ENCODE results near the gene SERTAD1. TPM values are rescaled to one million over a fixed set of nuclear protein-coding genes. Genes with fewer than 3 reads are reported as not detected.

SERTAD1 gene
- total RNA-seq, 1 donor from 2014 or later, result 14.2 TPM

DNA sequence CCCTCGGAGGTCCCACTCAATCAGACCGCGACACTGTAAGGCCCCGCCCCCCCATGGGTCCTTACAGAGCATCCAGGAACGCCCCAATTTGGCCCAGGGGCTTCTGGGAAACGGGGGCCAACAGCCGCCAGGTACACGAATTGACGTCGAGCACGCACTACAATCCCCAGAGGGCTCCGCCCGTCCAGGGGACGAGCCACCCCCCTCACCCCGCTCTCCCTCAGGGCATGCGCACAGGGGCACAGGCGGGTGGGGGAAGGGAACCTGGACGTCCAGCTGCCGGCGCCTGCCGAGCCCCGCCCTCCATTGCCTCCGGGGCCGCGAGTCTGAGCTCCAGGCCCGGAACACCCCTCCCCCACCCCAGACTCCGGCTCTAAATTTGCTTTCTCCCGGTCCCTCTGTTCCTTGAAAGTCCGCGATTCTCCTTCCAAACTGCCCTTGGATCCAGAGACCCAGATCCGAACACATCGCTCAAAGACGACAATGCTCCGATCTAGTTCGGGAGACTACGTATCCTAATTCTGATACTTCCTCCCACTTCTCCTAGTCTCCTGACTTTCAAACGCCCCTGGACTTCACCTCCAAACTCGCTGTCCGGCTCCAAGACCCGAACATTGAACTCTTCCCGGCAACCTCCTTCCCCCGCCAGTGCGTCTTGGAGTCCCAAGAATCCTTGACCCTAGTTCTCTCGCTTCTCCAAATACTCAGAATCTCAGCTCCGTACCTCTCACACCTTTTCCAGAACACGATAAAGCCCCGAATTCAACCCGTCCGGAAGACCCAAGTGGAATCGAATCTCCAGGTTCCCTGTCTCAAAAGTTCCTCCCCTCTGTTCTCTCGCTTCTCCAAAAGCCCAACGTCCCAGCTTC lies 17.6 kb upstream of the SERTAD1 start:
- H3K27me3 ChIP-seq, result no peaks in the 10 kb centered on the region
- intact Hi-C loops (cut with DNase I), result loop anchor here (2.0 kb wide), 1 partner anchor 23 kb away; no protein-coding TSS in a partner anchor
- H3K4me1 ChIP-seq, result peaks cover 34% of the 10 kb centered on the region
- peak overlapping the region; percentile 99 for H3K27ac ChIP-seq
- peak in 1 of 2 donors; percentile 100 for DNase-seq (ENCODE audit: extremely low spot score in 2 of 2)
- peaks cover 0 to 32% of the 10 kb centered on the region in 2 donors for H3K36me3 ChIP-seq
- peak overlapping the region; percentile 77 to 94 for H3K4me3 ChIP-seq
- no peaks in the 10 kb centered on the region for H3K9me3 ChIP-seq
- TF ChIP-seq, protein P1, sequence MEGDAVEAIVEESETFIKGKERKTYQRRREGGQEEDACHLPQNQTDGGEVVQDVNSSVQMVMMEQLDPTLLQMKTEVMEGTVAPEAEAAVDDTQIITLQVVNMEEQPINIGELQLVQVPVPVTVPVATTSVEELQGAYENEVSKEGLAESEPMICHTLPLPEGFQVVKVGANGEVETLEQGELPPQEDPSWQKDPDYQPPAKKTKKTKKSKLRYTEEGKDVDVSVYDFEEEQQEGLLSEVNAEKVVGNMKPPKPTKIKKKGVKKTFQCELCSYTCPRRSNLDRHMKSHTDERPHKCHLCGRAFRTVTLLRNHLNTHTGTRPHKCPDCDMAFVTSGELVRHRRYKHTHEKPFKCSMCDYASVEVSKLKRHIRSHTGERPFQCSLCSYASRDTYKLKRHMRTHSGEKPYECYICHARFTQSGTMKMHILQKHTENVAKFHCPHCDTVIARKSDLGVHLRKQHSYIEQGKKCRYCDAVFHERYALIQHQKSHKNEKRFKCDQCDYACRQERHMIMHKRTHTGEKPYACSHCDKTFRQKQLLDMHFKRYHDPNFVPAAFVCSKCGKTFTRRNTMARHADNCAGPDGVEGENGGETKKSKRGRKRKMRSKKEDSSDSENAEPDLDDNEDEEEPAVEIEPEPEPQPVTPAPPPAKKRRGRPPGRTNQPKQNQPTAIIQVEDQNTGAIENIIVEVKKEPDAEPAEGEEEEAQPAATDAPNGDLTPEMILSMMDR (IDR thresholded peaks at IDR 0.05), result no peak
- TF ChIP-seq POLR2AphosphoS5 (IDR thresholded peaks at IDR 0.05; ENCODE audit: insufficient read depth in 1 of 2, low read depth in 1 of 2) (peak; percentile 95 to 100), POLR2A (IDR thresholded peaks at IDR 0.05) (peak in 1 of 2 donors; percentile 68)

DNA sequence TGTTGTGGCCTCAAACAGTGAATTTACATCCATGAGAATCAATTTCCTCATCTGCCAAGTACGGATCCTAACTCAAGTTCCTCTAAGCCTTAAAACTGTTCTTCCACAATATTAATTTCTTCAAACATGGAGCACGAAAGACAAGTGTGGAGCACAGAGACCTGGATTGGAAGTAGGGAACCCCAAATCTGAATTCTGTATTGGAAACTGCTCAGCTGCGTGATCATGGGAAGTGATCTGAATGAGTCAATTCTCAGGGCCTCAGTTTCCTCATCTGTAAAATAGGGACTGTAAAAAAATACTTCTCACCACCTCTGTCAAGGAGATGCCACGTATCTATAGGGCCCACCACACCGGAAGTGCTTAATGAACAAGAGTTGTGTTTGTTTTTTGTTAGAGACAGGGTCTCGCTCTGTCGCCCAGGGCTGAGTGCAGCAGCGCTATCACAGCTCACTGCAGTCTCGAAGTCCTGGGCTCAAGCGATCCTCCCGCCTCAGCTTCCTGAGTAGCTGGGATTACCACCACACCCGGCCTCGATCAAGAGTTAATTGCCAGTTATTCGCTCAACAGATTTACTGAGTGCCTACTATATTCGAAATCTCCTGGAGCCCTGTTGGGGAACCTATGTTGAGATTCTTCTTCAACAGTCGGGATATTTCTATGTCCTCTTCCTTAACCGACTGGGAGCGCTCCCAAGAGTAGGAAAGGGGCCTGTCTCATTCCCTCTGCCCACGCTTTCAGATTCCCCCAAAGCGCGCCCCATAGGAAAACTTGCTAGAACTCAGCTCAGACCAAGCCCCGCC lies 16.7 kb upstream of the SERTAD1 start:
- Histone ChIP-seq H3K36me3 (peaks cover 0 to 24% of the 10 kb centered on the region in 2 donors), H3K27me3 (no peaks in the 10 kb centered on the region)
- intact Hi-C loops (cut with DNase I), result loop anchor here (2.0 kb wide), 1 partner anchor 22 kb away; no protein-coding TSS in a partner anchor

DNA sequence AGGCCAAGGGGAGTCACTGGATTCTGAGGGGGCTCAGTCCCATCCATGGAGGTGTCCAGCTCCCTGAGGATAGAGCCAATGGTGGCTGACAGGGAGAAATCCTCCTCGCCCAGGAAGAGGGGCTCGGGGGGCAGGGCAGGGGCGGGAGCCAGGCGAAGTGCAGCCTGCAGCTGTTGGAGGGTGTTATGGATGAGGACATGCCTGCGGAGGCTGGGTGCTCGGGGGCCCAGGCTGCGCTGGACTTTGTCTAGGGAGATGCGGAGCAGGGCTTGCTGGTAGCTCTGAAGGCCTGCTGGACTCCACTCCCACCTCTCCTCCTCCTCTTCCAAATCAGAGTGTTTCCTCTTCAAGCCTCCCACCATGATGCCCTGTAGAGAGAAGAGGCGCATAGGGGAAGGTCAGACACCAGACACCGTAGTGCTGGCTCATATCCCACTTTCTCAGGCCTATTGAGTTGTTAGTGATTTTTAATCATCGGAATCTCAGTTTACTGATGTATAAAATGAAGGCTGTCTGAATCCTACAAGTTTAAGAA lies 16.0 kb upstream of the SERTAD1 start:
- Histone ChIP-seq H3K4me3 (peak overlapping the region in 1 of 2 donors; percentile 77), H3K9me3 (no peaks in the 10 kb centered on the region), H3K27me3 (no peaks in the 10 kb centered on the region), H3K36me3 (peaks cover 0 to 20% of the 10 kb centered on the region in 2 donors), H3K4me1 (peaks cover 34% of the 10 kb centered on the region), H3K27ac (peak overlapping the region; percentile 99)
- DNase-seq (ENCODE audit: extremely low spot score in 2 of 2), result no peak
- intact Hi-C loops (cut with DNase I), result loop anchor here (2.0 kb wide), 1 partner anchor 21 kb away; no protein-coding TSS in a partner anchor
- no peak for TF ChIP-seq POLR2AphosphoS5 (IDR thresholded peaks at IDR 0.05; ENCODE audit: insufficient read depth in 1 of 2, low read depth in 1 of 2)
- TF ChIP-seq, protein P1 (IDR thresholded peaks at IDR 0.05), result no peak
- TF ChIP-seq POLR2A (IDR thresholded peaks at IDR 0.05), result no peak

More for the DNA sequence above, 16.7 kb upstream of the SERTAD1 start:
- peak in 1 of 2 donors; percentile 91 for DNase-seq (ENCODE audit: extremely low spot score in 2 of 2)
- no peaks in the 10 kb centered on the region for H3K9me3 ChIP-seq
- peak overlapping the region; percentile 99 for H3K27ac ChIP-seq
- TF ChIP-seq, protein P1 (IDR thresholded peaks at IDR 0.05), result no peak
- no peak for TF ChIP-seq POLR2A (IDR thresholded peaks at IDR 0.05)
- no peak for TF ChIP-seq POLR2AphosphoS5 (IDR thresholded peaks at IDR 0.05; ENCODE audit: insufficient read depth in 1 of 2, low read depth in 1 of 2)
- H3K4me1 ChIP-seq, result peaks cover 34% of the 10 kb centered on the region
- H3K4me3 ChIP-seq, result peak overlapping the region; percentile 77 to 94

DNA sequence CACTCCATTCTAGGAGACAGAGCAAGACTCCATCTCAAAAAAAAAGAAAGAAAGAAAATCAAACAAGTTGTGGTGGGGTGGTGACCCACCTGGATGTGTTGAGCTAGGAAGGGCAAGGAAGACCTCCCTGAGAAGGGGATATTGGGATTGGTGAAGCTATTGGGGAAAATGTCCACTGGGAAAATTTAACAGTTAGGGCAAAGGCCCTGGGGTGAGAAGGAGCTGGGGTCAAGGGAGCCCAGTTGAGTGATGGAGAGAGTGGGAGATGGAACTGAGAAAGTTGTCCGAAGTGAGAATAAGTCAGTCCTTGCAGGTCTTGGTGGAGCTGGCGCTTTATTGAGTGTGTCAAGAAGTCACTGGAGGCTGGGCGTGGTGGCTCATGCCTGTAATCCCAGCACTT lies 12.5 kb upstream of the SERTAD1 start:
- no peaks in the 10 kb centered on the region for H3K27me3 ChIP-seq
- H3K27ac ChIP-seq, result no peak overlapping the region
- H3K36me3 ChIP-seq, result peaks cover 0 to 20% of the 10 kb centered on the region in 2 donors
- TF ChIP-seq POLR2A (IDR thresholded peaks at IDR 0.05) (no peak), POLR2AphosphoS5 (IDR thresholded peaks at IDR 0.05; ENCODE audit: insufficient read depth in 1 of 2, low read depth in 1 of 2) (no peak)
- TF ChIP-seq, protein P1 (IDR thresholded peaks at IDR 0.05), result no peak
- H3K4me3 ChIP-seq, result no peak overlapping the region
- DNase-seq (ENCODE audit: extremely low spot score in 2 of 2), result no peak
- H3K4me1 ChIP-seq, result peaks cover 39% of the 10 kb centered on the region
- H3K9me3 ChIP-seq, result no peaks in the 10 kb centered on the region
- intact Hi-C loops (cut with DNase I), result loop anchor here (10.0 kb wide), 1 partner anchor 167 kb away; the partner anchor contains the start of gene LTBP4

All from vagina (tissue), 2 donors.